ENCODE results near the gene PLXDC2. TPM values are rescaled to one million over a fixed set of nuclear protein-coding genes. Genes with fewer than 3 reads are reported as not detected.

Gene PLXDC2
- polyA plus RNA-seq, 2 donors = 11.9 to 13.0 TPM

DNA sequence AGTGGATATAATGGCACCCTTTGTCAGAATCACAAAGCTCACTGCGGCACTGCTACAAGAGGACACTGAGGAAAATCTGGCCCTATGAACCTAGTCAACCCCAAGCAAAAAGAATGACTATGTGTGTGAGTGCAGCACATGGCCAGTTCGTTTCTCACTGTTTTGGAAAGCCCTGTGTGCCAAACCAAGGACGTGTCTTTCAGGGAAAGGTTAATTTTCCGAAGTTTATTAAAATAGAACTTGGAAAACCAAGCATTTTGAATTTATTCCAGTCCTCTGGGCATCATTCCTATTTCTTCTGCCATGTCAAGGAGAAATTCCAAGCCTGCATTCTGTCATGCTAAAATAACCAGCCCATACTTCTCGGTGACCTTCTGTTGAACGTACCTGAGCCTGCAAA lies 471.8 kb downstream of the PLXDC2 start:
- no peaks in the 10 kb centered on the region for H3K36me3 ChIP-seq (ENCODE audit: control insufficient read depth in 2 of 2, insufficient read depth in 2 of 2, low read length in 1 of 2)
- H3K27ac ChIP-seq (ENCODE audit: low read depth in 2 of 2, low read length in 1 of 2) = no peak overlapping the region
- WGBS, 2 donors = 57 to 60% methylated on average over 6 of the region's 6 CpGs
- H3K27me3 ChIP-seq (ENCODE audit: control insufficient read depth in 1 of 2, insufficient read depth in 2 of 2, low read length in 2 of 2) = no peaks in the 10 kb centered on the region
- no peaks in the 10 kb centered on the region for H3K4me1 ChIP-seq (ENCODE audit: control insufficient read depth in 2 of 2, insufficient read depth in 2 of 2, low read length in 1 of 2)
- no peaks in the 10 kb centered on the region for H3K9me3 ChIP-seq (ENCODE audit: control insufficient read depth in 2 of 2, insufficient read depth in 1 of 2, low read depth in 1 of 2, low read length in 1 of 2)
- H3K4me3 ChIP-seq (ENCODE audit: low read depth in 1 of 2, low read length in 2 of 2) = no peak overlapping the region

GRCh38 chr10:20289070-20289828 lies 473.0 kb downstream of the PLXDC2 start:
- H3K4me3 ChIP-seq (ENCODE audit: low read depth in 1 of 2, low read length in 2 of 2) = no peak overlapping the region
- 78 to 80% methylated on average over 6 of the region's 6 CpGs for WGBS, 2 donors
- H3K27ac ChIP-seq (ENCODE audit: low read depth in 2 of 2, low read length in 1 of 2) = no peak overlapping the region
- no peaks in the 10 kb centered on the region for H3K27me3 ChIP-seq (ENCODE audit: control insufficient read depth in 1 of 2, insufficient read depth in 2 of 2, low read length in 2 of 2)
- no peaks in the 10 kb centered on the region for H3K4me1 ChIP-seq (ENCODE audit: control insufficient read depth in 2 of 2, insufficient read depth in 2 of 2, low read length in 1 of 2)
- H3K36me3 ChIP-seq (ENCODE audit: control insufficient read depth in 2 of 2, insufficient read depth in 2 of 2, low read length in 1 of 2) = no peaks in the 10 kb centered on the region
- H3K9me3 ChIP-seq (ENCODE audit: control insufficient read depth in 2 of 2, insufficient read depth in 1 of 2, low read depth in 1 of 2, low read length in 1 of 2) = no peaks in the 10 kb centered on the region

DNA sequence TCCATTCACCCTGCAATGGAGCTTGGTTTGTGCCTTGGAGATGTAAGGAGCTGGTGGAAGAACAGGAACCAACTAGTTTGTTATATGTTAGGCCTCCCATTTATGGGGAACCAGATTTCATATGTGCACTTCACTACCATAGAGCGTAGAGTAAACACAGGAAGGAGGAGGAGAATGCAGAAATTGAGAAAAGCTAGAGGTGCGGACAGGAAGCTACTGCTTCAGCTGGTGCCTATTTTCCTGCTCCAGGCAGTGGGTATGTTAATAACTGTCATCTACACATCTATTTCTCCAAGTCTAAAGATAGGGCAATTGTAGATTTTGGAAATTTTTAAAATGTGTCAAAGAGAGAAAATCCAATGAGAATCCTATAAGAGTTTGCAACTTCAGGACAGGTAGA lies 482.2 kb downstream of the PLXDC2 start:
- no peaks in the 10 kb centered on the region for H3K36me3 ChIP-seq (ENCODE audit: control insufficient read depth in 2 of 2, insufficient read depth in 2 of 2, low read length in 1 of 2)
- no peaks in the 10 kb centered on the region for H3K9me3 ChIP-seq (ENCODE audit: control insufficient read depth in 2 of 2, insufficient read depth in 1 of 2, low read depth in 1 of 2, low read length in 1 of 2)
- WGBS, 2 donors = 47 to 85% methylated on average over 2 of the region's 2 CpGs
- no peaks in the 10 kb centered on the region for H3K27me3 ChIP-seq (ENCODE audit: control insufficient read depth in 1 of 2, insufficient read depth in 2 of 2, low read length in 2 of 2)
- no peak overlapping the region for H3K4me3 ChIP-seq (ENCODE audit: low read depth in 1 of 2, low read length in 2 of 2)
- H3K4me1 ChIP-seq (ENCODE audit: control insufficient read depth in 2 of 2, insufficient read depth in 2 of 2, low read length in 1 of 2) = no peaks in the 10 kb centered on the region
- no peak overlapping the region for H3K27ac ChIP-seq (ENCODE audit: low read depth in 2 of 2, low read length in 1 of 2)

DNA sequence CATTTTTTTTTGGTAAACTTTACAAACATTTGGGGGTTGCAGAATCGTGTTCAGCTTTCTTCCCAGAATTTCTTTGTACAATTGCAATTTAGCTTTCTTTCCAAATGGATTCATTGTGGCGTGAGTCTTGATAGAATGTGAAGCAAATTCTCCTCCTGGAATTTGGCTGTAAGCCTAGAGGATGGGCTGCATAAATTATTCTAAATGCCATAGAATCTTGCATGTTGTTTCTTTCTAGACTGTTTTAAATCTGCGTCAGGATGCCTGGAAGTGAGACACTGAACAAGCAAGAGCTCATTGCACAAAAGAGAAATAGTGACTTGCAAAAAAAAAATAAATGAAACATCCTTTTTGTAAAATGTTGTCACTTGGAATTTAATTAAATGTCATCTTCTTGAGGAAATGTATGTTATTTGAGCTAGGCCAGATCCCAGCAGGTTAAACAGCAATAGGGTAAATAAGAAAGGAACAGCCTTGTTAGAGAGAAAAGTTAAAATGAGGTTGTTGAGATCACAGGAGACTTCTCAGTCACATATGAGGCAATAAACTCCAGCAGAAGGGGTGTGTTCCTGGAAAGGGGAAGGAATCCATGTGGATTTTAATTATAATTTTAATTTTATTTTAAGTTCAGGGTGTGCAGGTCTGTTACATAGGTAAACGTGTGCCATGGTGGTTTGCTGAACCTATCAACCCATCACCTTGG lies 483.0 kb downstream of the PLXDC2 start:
- H3K4me3 ChIP-seq (ENCODE audit: low read depth in 1 of 2, low read length in 2 of 2) = no peak overlapping the region
- no peaks in the 10 kb centered on the region for H3K36me3 ChIP-seq (ENCODE audit: control insufficient read depth in 2 of 2, insufficient read depth in 2 of 2, low read length in 1 of 2)
- H3K27me3 ChIP-seq (ENCODE audit: control insufficient read depth in 1 of 2, insufficient read depth in 2 of 2, low read length in 2 of 2) = no peaks in the 10 kb centered on the region
- no peak overlapping the region for H3K27ac ChIP-seq (ENCODE audit: low read depth in 2 of 2, low read length in 1 of 2)
- no peaks in the 10 kb centered on the region for H3K4me1 ChIP-seq (ENCODE audit: control insufficient read depth in 2 of 2, insufficient read depth in 2 of 2, low read length in 1 of 2)
- WGBS, 2 donors = 52% methylated on average over 4 of the region's 4 CpGs
- H3K9me3 ChIP-seq (ENCODE audit: control insufficient read depth in 2 of 2, insufficient read depth in 1 of 2, low read depth in 1 of 2, low read length in 1 of 2) = no peaks in the 10 kb centered on the region

DNA sequence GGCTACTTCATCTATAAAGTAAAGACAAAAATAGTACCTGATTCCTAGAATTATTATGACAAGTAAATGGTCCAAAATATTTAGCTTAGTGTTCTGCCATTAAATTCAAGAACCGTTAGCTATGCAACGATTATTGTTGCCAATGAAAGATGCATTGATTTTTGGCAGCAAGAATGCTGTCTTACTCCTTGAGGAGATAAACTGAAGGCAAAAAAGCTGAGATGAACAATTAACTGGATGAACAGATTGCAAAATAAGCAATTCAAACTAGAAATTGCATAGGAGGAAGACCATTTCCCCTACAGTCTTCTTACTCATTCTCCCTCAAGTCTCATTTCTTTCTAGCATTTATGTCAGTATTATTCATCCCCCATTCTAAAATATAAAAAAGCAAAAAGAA lies 484.5 kb downstream of the PLXDC2 start:
- no peaks in the 10 kb centered on the region for H3K27me3 ChIP-seq (ENCODE audit: control insufficient read depth in 1 of 2, insufficient read depth in 2 of 2, low read length in 2 of 2)
- WGBS, 2 donors = 76 to 83% methylated on average over 2 of the region's 2 CpGs

DNA sequence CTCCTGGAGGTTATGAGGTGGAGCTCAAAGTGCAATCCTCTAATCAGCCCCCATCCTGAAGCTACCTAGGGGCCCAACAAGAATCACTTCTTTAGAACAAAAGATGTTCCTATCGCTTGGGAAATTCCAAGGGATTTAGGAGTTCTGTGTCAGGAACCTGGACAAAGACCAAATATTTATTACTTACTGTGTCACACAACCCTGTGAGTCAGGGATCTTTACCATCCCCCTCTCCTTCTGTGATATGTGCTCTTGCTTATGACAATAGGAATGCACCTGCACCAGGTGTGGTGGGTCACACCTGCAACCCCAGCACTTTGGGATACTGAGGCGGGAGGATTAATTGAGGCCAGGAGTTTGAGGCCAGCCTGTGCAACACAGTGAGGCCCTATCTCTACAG lies 485.8 kb downstream of the PLXDC2 start:
- H3K36me3 ChIP-seq (ENCODE audit: control insufficient read depth in 2 of 2, insufficient read depth in 2 of 2, low read length in 1 of 2) = no peaks in the 10 kb centered on the region
- no peak overlapping the region for H3K4me3 ChIP-seq (ENCODE audit: low read depth in 1 of 2, low read length in 2 of 2)
- no peak overlapping the region for H3K27ac ChIP-seq (ENCODE audit: low read depth in 2 of 2, low read length in 1 of 2)
- no peaks in the 10 kb centered on the region for H3K27me3 ChIP-seq (ENCODE audit: control insufficient read depth in 1 of 2, insufficient read depth in 2 of 2, low read length in 2 of 2)
- H3K4me1 ChIP-seq (ENCODE audit: control insufficient read depth in 2 of 2, insufficient read depth in 2 of 2, low read length in 1 of 2) = no peaks in the 10 kb centered on the region
- 71 to 80% methylated on average over 2 of the region's 2 CpGs for WGBS, 2 donors
- H3K9me3 ChIP-seq (ENCODE audit: control insufficient read depth in 2 of 2, insufficient read depth in 1 of 2, low read depth in 1 of 2, low read length in 1 of 2) = no peaks in the 10 kb centered on the region

More for the DNA sequence above, 484.5 kb downstream of the PLXDC2 start:
- Histone ChIP-seq H3K27ac (ENCODE audit: low read depth in 2 of 2, low read length in 1 of 2) (no peak overlapping the region), H3K4me3 (ENCODE audit: low read depth in 1 of 2, low read length in 2 of 2) (no peak overlapping the region), H3K4me1 (ENCODE audit: control insufficient read depth in 2 of 2, insufficient read depth in 2 of 2, low read length in 1 of 2) (no peaks in the 10 kb centered on the region), H3K9me3 (ENCODE audit: control insufficient read depth in 2 of 2, insufficient read depth in 1 of 2, low read depth in 1 of 2, low read length in 1 of 2) (no peaks in the 10 kb centered on the region), H3K36me3 (ENCODE audit: control insufficient read depth in 2 of 2, insufficient read depth in 2 of 2, low read length in 1 of 2) (no peaks in the 10 kb centered on the region)

DNA sequence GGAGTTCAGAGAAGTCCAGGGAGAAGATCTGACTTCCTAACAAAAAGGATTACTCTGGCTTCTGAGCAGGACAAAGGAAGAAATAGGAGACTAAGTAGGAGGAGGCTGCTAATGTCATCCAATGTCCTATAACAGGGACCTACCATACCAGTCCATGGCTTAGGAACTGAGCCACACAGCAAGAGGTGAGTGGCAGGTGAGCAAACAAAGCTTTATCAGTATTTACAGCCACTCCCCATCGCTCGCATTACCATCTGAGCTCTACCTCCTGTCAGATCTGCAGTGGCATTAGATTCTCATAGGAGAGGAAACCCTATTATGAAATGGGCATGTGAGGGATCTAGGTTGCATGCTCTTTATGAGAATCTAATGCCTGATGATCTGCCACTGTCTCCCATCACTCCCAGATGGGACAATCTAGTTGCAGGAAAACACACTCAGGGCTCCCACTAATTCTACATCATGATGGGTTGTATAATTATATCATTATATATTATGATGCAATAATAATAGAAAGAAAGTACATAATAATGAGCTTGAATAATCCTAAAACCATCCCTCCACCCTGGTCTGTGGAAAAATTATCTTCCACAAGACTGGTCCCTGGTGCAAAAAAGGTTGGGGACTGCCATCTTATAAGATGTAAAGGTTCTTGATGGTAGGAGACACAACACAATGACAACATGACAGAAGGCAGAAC lies 487.4 kb downstream of the PLXDC2 start:
- Histone ChIP-seq H3K9me3 (ENCODE audit: control insufficient read depth in 2 of 2, insufficient read depth in 1 of 2, low read depth in 1 of 2, low read length in 1 of 2) (no peaks in the 10 kb centered on the region), H3K27me3 (ENCODE audit: control insufficient read depth in 1 of 2, insufficient read depth in 2 of 2, low read length in 2 of 2) (no peaks in the 10 kb centered on the region), H3K4me3 (ENCODE audit: low read depth in 1 of 2, low read length in 2 of 2) (no peak overlapping the region), H3K4me1 (ENCODE audit: control insufficient read depth in 2 of 2, insufficient read depth in 2 of 2, low read length in 1 of 2) (no peaks in the 10 kb centered on the region), H3K36me3 (ENCODE audit: control insufficient read depth in 2 of 2, insufficient read depth in 2 of 2, low read length in 1 of 2) (no peaks in the 10 kb centered on the region), H3K27ac (ENCODE audit: low read depth in 2 of 2, low read length in 1 of 2) (no peak overlapping the region)
- WGBS, 2 donors = 59 to 85% methylated on average over 2 of the region's 2 CpGs

DNA sequence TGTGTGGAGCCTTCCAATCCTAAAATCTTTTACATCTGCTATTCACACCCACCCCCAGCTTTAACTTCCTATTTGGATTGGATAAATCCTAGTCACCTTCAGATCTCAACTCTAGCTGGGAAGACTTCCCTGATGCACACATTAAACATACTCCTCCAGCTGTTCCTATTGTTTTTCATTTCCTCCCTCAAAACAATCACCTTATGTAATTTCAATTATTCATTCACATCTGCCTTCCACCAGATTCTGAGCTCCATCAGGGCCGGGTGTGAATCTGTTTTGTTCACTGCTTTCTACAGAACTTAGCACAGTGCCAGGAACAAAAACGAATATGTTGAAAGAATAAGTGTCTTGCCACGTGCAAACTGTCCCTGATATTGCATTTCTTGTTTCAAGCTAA lies 497.4 kb downstream of the PLXDC2 start:
- no peak overlapping the region for H3K4me3 ChIP-seq (ENCODE audit: low read depth in 1 of 2, low read length in 2 of 2)
- H3K9me3 ChIP-seq (ENCODE audit: control insufficient read depth in 2 of 2, insufficient read depth in 1 of 2, low read depth in 1 of 2, low read length in 1 of 2) = no peaks in the 10 kb centered on the region
- H3K27me3 ChIP-seq (ENCODE audit: control insufficient read depth in 1 of 2, insufficient read depth in 2 of 2, low read length in 2 of 2) = no peaks in the 10 kb centered on the region
- H3K27ac ChIP-seq (ENCODE audit: low read depth in 2 of 2, low read length in 1 of 2) = no peak overlapping the region
- 29 to 43% methylated on average over 3 of the region's 3 CpGs for WGBS, 2 donors
- H3K36me3 ChIP-seq (ENCODE audit: control insufficient read depth in 2 of 2, insufficient read depth in 2 of 2, low read length in 1 of 2) = no peaks in the 10 kb centered on the region
- no peaks in the 10 kb centered on the region for H3K4me1 ChIP-seq (ENCODE audit: control insufficient read depth in 2 of 2, insufficient read depth in 2 of 2, low read length in 1 of 2)

DNA sequence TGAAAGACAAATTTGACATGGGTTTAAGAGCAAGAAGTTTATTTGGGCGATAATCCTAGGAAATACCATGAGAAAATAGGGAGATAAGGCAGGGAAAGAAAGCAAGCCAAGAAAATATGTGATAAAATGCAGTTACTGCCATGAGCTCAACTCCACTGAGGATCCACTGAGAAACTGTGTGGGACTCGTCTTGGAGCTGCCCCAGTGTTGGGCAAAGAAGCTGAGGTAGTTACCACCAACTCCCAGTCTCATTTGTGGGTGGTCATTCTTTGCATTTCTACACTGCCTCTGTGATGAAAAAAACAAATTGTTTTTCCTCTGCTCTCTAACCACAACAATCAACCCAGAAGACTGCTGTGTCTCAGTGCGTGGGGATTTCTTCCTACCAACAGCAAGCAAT lies 498.2 kb downstream of the PLXDC2 start:
- H3K9me3 ChIP-seq (ENCODE audit: control insufficient read depth in 2 of 2, insufficient read depth in 1 of 2, low read depth in 1 of 2, low read length in 1 of 2) = no peaks in the 10 kb centered on the region
- no peaks in the 10 kb centered on the region for H3K27me3 ChIP-seq (ENCODE audit: control insufficient read depth in 1 of 2, insufficient read depth in 2 of 2, low read length in 2 of 2)
- no peaks in the 10 kb centered on the region for H3K4me1 ChIP-seq (ENCODE audit: control insufficient read depth in 2 of 2, insufficient read depth in 2 of 2, low read length in 1 of 2)
- H3K36me3 ChIP-seq (ENCODE audit: control insufficient read depth in 2 of 2, insufficient read depth in 2 of 2, low read length in 1 of 2) = no peaks in the 10 kb centered on the region
- no peak overlapping the region for H3K4me3 ChIP-seq (ENCODE audit: low read depth in 1 of 2, low read length in 2 of 2)
- H3K27ac ChIP-seq (ENCODE audit: low read depth in 2 of 2, low read length in 1 of 2) = no peak overlapping the region
- 72 to 77% methylated on average over 3 of the region's 3 CpGs for WGBS, 2 donors
